Heart left ventricle (tissue), 16 donors: Measurements from ENCODE around the gene TGFBR3. TPM values are rescaled to one million over a fixed set of nuclear protein-coding genes. Genes with fewer than 3 reads are reported as not detected.

Experiments
- ATAC-seq, 4 donors: fragments of 200-7000 bp; cut with Tn5 transposase; one replicate each; pipeline ENCODE4 v1.9.1; 2020 to 2022; ENCODE audit warnings: moderate library complexity in 4 of 4, mild to moderate bottlenecking in 3 of 4, moderate number of reproducible peaks in 1 of 4
- DNase-seq, 5 donors: peaks; one replicate each; pipeline ENCODE4 v3.0.0-alpha.2; 2020
- H3K27ac ChIP-seq, 12 donors: fragments of 200-600 bp; sonication (generic) in 4 of 12; one replicate each; pipeline versions ENCODE4 v1.5.0 to v1.8.0; 2016 to 2022; ENCODE audit warnings: mild to moderate bottlenecking in 2 of 12
- H3K27me3 ChIP-seq, 9 donors: fragments of 200-600 bp; sonication (generic) in 2 of 9; one replicate each; pipeline versions ENCODE4 v1.5.1 to v1.8.0; 2016 to 2022; ENCODE audit warnings: mild to moderate bottlenecking in 3 of 9
- H3K36me3 ChIP-seq, 9 donors: fragments of 200-600 bp; sonication (generic) in 2 of 9; one replicate each; pipeline versions ENCODE4 v1.5.0 to v1.8.0; 2018 to 2022; ENCODE audit warnings: mild to moderate bottlenecking in 2 of 9
- H3K4me1 ChIP-seq, 12 donors: fragments of 200-600 bp; sonication (generic) in 4 of 12; one replicate each; pipeline versions ENCODE4 v1.5.0 to v1.8.0; 2016 to 2022; ENCODE audit warnings: mild to moderate bottlenecking in 3 of 12
- H3K4me3 ChIP-seq, 12 donors: fragments of 200-600 bp; sonication (generic) in 4 of 12; one replicate each; pipeline versions ENCODE4 v1.5.0 to v1.8.0; 2017 to 2022; ENCODE audit warnings: mild to moderate bottlenecking in 9 of 12, moderate library complexity in 4 of 12
- H3K9me3 ChIP-seq, 12 donors: fragments of 200-600 bp; sonication (generic) in 4 of 12; one replicate each; pipeline versions ENCODE4 v1.5.0 to v1.8.0; 2016 to 2022; ENCODE audit warnings: mild to moderate bottlenecking in 1 of 12
- CTCF ChIP-seq, 12 donors: fragments of 200-600 bp; sonication (generic) in 4 of 12; IDR thresholded peaks; one replicate each; pipeline versions ENCODE4 v1.5.0 to v1.8.0; 2018 to 2022; ENCODE audit warnings: antibody characterized with exemption in 12 of 12, mild to moderate bottlenecking in 5 of 12
- POLR2A ChIP-seq, 2 donors: fragments of 450-650 bp; IDR thresholded peaks; one replicate each; pipeline ENCODE4 v1.6.1; 2017; ENCODE audit warnings: antibody characterized with exemption in 2 of 2, mild to moderate bottlenecking in 2 of 2, moderate library complexity in 2 of 2
- WGBS, 4 donors: extraction: QIAGEN DNeasy Blood & Tissue Kit in 2 of 4; methylation state at CpG; one replicate each; pipeline versions ENCODE4 v1.1.5 to v1.1.7; 2013 to 2018; 5-methylcytosine and 5-hydroxymethylcytosine counted together
- intact Hi-C, 10 donors: fragments of 100-400 bp; cut with DNase I; formaldehyde crosslinking; loops; one replicate each; pipeline versions ENCODE4 v1.11.1 to v1.14.2; 2022
- polyA plus RNA-seq, 2 donors: library from polyadenylated mRNA; stranded (reverse); fragments of 200-250 nt; gene quantifications; one replicate each; pipeline ENCODE4 v1.2.3, GENCODE V29; 2013
- total RNA-seq, 9 donors: library from RNA; depleted of rRNA in 2 of 9; stranded (reverse); fragments of >200 nt in 2 of 9; fragmentation: NEBNext Ultra II Directional in 3 of 9; extraction: Animal tissue kit (Norgen Biotek cat#: 25700) in 3 of 9; gene quantifications; one replicate each; pipeline versions ENCODE4 v1.1.0 to v1.2.4, GENCODE V29; 2016 to 2023
- donor health status: ischemic (EF 13 %, LVEDD 7.1; RV severe dilation, severe dysfunction).
- donor health status: healthy with polysubstance abuse.
- donor health status: DM: no; HTN: yes; CAD: no.
- donor health status: DM: no; HTN: no; CAD: no.
- donor health status: ischemic (EF 25% LVEDD 6.9; RV normal size, moderate dysfunction).
- donor health status: ischemic (EF 25% LVEDD 5.7; RV mildly dilated, moderate dysfunction).
- donor health status: healthy.
- donor health status: DM: yes; HTN: yes; CAD: no.
- donor health status: ischemic (EF 35%, LVEDD 5.7; RV mildly dilated, moderate dysfunction).
- donor health status: nonischemic (EF 11% LVEDD 7.7; RV severe dilation, severe dysfunction).
- donor health status: DM: yes; HTN: yes; CAD: no.
- donor health status: PGD.
- donor health status: ischemic (EF 29% LVEDD 5.4; RV normal size, mild dysfunction).
- donor health status: nonischemic (EF 23%, LVEDD 6.1; RV moderate dilation, normal function).

The TGFBR3 gene
- total and polyA plus RNA-seq, 11 donors: 6.9 to 51.8 (median 22.7) TPM

GRCh38 chr1:91801496-91802115 is 84.3 kb downstream of the TGFBR3 start:
- TF ChIP-seq CTCF (IDR thresholded peaks at IDR 0.05) (no peak), POLR2A (IDR thresholded peaks at IDR 0.05) (no peak)
- no peaks in the 10 kb centered on the region for H3K9me3 ChIP-seq
- H3K36me3 ChIP-seq: peaks cover 0 to 4% (median under 1%) of the 10 kb centered on the region in 9 donors
- H3K27ac ChIP-seq: peak overlapping the region in 2 of 12 donors; percentile 27 to 46
- DNase-seq (no peak), ATAC-seq (no peak)
- H3K27me3 ChIP-seq: no peaks in the 10 kb centered on the region
- H3K4me3 ChIP-seq: no peak overlapping the region
- intact Hi-C loops: loop anchor here in 1 of 10 donors (5.0 kb wide), 1 partner anchor 46 kb away; no protein-coding TSS in a partner anchor
- peaks cover 0 to 66% (median 42%) of the 10 kb centered on the region in 12 donors for H3K4me1 ChIP-seq
- 86 to 89% (median 87%) methylated on average over 3 of the region's 3 CpGs for WGBS, 4 donors

GRCh38 chr1:91799863-91800262 is 86.1 kb downstream of the TGFBR3 start:
- Histone ChIP-seq H3K4me1 (peaks cover 0 to 62% (median 33%) of the 10 kb centered on the region in 12 donors), H3K4me3 (no peak overlapping the region), H3K27ac (peak overlapping the region in 5 of 12 donors; percentile 10 to 76 (median 42)), H3K27me3 (no peaks in the 10 kb centered on the region), H3K36me3 (peaks cover 0 to 11% (median 5%) of the 10 kb centered on the region in 9 donors), H3K9me3 (no peaks in the 10 kb centered on the region)
- TF ChIP-seq POLR2A (IDR thresholded peaks at IDR 0.05): no peak
- TF ChIP-seq CTCF (IDR thresholded peaks at IDR 0.05): no peak
- DNase-seq (no peak), ATAC-seq (no peak)
- 64 to 75% (median 67%) methylated on average over 3 of the region's 3 CpGs for WGBS, 4 donors
- intact Hi-C loops: loop anchor here in 2 of 10 donors (5.0 to 10.0 kb wide), 3 partner anchors 47 to 85 kb away; partner anchors contain the start of gene TGFBR3 (in 1 of the 2)

GRCh38 chr1:91799159-91799558 is 86.8 kb downstream of the TGFBR3 start:
- intact Hi-C loops: loop anchor here in 1 of 10 donors (10.0 kb wide), 2 partner anchors 54 to 86 kb away; partner anchors contain the start of gene TGFBR3
- ATAC-seq: peak; percentile 40 to 63 (median 54)
- H3K36me3 ChIP-seq: peaks cover 0 to 11% (median 5%) of the 10 kb centered on the region in 9 donors
- WGBS, 4 donors: 49 to 67% (median 57%) methylated on average over 5 of the region's 5 CpGs
- peak in 3 of 5 donors; percentile 36 to 66 (median 51) for DNase-seq
- H3K27ac ChIP-seq: peak overlapping the region in 10 of 12 donors; percentile 10 to 76 (median 40)
- no peaks in the 10 kb centered on the region for H3K27me3 ChIP-seq
- TF ChIP-seq POLR2A (IDR thresholded peaks at IDR 0.05) (no peak), CTCF (IDR thresholded peaks at IDR 0.05) (peak in 5 of 12 donors; percentile 11 to 39 (median 21))
- peaks cover 0 to 55% (median 28%) of the 10 kb centered on the region in 12 donors for H3K4me1 ChIP-seq
- H3K4me3 ChIP-seq: no peak overlapping the region
- H3K9me3 ChIP-seq: no peaks in the 10 kb centered on the region

GRCh38 chr1:91798740-91799139 is 87.2 kb downstream of the TGFBR3 start:
- ATAC-seq: peak; percentile 12 to 41 (median 20)
- H3K4me1 ChIP-seq: peaks cover 0 to 51% (median 27%) of the 10 kb centered on the region in 12 donors

More at GRCh38 chr1:91798740-91799139, 87.2 kb downstream of the TGFBR3 start:
- TF ChIP-seq POLR2A (IDR thresholded peaks at IDR 0.05) (no peak), CTCF (IDR thresholded peaks at IDR 0.05) (no peak)
- H3K4me3 ChIP-seq: no peak overlapping the region
- no peaks in the 10 kb centered on the region for H3K27me3 ChIP-seq
- no peaks in the 10 kb centered on the region for H3K9me3 ChIP-seq
- WGBS, 4 donors: 27 to 39% (median 35%) methylated on average over 2 of the region's 2 CpGs
- H3K27ac ChIP-seq: peak overlapping the region in 10 of 12 donors; percentile 10 to 76 (median 40)
- peaks cover 0 to 11% (median 5%) of the 10 kb centered on the region in 9 donors for H3K36me3 ChIP-seq
- intact Hi-C loops: loop anchor here in 1 of 10 donors (10.0 kb wide), 2 partner anchors 54 to 86 kb away; partner anchors contain the start of gene TGFBR3
- no peak for DNase-seq
